Stimulated activated CD8-positive, alpha-beta memory T cell treated with anti-CD3 and anti-CD28 coated beads, Interleukin-12 subunit alpha, Interleukin-12 subunit beta, amount 100 ng/mL, for 1 hour (primary cell): Measurements from ENCODE around the gene PSMB1.
"Not testable (repeated sequence)": the region's sequence is repeated elsewhere in the genome, so short reads cannot be mapped to it uniquely, and the experiment has no call there.

ENCODE experiments used
- DNase-seq: peaks from one replicate; pipeline ENCODE4 v3.0.0-alpha.2; 2020; ENCODE audit warnings: low read depth

Gene PSMB1

GRCh38 chr6:170502733-170503413, 50.2 kb downstream of the PSMB1 start:
- not testable (repeated sequence) for DNase-seq

GRCh38 chr6:170502268-170502667, 50.8 kb downstream of the PSMB1 start:
- DNase-seq: not testable (repeated sequence)

GRCh38 chr6:170500955-170501590, 52.0 kb downstream of the PSMB1 start:
- no peak for DNase-seq

- DNase-seq: no peak
Measured at GRCh38 chr6:170497841-170498301, 55.2 kb downstream of the PSMB1 start.

DNA sequence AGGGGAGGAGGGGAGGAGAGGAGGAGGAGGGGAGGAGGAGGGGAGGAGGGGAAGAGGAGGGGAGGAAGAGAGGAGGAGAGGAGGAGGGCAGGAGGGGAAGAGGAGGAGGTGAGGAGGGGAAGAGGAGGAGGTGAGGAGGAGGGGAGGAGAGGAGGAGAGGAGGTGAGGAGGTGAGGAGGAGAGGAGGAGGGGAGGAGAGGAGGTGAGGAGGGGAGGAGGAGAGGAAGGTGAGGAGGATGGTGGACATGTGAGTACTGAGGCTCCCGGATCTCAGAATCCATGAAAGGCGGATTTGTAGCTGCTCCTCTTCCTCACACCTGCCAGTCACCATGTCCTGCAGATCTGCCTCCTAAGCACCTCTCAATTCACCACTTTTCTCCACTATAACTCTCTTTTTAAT, 59.8 kb downstream of the PSMB1 start:
- DNase-seq: no peak

DNA sequence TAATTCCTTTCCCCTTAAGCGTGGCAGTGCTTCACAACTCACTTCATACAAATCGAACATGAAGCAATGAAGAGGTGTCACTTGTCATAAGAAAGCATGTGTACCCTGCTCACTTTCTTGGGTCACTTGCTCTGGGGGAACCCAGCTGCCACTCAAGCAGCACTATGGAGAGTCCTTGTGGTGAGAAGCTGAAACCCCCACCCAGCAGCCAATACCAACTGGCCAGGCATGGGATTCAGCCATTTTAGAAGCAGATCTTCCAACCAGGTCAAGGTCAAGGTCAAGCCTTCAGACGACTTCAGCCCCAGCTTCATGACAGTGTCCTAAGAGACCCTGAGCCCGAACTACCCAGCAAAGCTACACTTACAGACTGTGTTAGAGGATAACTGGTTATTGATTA, 62.8 kb downstream of the PSMB1 start:
- DNase-seq: no peak

DNA sequence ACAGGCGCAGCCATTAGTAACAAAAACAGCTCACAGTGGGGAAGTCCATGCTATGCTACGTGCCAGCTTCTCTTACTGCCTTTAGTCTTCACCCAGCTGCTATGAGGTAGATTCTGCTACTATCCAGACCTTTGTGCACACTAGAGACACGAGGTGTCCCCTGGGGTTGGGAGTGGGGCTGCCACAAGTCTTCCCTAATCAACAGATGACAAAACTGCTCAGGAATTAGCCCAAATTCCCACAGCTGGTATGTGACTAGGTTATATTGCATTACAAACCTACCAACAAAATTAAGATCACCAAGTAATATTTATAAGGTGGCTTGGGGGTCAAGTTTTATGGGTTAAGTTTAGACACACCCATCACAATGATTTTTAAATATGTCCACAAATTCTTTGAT, 63.3 kb downstream of the PSMB1 start:
- DNase-seq: no peak

DNA sequence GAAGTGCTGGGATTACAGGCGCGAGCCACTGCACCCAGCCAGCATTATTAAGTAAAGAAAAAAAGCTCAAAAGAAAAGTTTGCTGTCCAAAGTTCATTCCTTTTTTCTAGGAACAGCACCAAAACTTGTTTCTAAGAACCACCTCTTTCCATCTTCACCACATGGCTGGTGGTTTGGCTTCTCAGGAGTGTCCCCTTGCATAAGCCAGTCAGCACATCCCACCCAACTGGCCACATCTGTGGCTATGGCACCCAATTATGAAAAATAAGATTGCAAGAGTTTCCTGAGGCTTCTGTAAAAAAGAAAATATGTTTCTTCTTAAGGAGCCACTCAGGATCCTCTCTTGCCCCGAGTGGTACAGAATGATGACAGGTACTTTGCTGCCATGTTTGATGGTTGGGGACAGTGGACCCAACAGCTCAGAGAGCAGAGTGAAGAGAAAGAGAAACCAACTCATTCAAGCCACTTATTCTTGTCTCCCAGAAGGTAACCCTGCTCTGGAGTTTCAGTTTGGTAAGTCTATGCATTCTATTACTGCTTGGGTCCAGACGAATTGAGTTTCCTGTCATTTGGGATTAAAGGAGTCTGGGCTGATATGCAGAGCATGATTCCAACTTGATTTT, 65.3 kb downstream of the PSMB1 start:
- no peak for DNase-seq

DNA sequence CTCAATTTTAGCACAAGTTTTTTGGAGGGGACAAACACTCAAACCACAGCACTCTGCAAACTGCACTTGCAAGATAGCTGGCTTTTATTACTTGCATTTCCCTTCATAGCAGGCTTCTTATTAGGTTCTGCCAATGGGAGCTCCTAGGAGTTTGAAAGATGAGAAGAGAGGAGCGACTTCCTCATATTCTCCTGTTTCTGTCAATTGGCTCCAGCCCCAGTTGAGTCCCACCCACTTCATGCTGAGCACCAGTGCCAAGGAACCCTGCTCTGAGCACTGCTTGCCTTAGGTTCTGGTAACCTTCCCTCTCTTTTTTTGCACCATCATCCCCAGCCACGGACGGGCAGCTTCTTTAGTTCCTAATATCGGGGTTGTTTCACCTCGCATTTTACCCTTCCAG, 67.9 kb downstream of the PSMB1 start:
- DNase-seq: no peak
